ENCODE data around the gene SLC9A3.

SLC9A3 gene

DNA sequence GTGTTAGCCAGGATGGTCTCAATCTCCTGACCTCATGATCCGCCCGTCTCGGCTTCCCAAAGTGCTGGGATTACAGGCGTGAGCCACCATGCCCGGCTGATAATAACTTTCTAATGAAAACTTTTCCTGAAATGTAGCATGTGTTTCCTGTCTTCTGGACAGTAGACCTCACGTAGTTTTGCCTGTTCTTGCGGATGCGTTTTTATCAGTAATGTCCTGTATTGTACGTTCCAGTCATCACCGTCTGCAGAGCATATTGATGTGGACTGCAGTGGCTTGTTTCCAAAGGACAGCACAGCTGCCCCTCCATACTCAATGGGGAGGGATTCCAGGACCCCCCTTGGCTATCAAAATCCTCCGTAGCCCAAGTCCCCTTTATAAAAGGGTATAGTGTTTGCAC lies 68.4 kb downstream of the SLC9A3 start:
- DNase-seq: no peak

DNA sequence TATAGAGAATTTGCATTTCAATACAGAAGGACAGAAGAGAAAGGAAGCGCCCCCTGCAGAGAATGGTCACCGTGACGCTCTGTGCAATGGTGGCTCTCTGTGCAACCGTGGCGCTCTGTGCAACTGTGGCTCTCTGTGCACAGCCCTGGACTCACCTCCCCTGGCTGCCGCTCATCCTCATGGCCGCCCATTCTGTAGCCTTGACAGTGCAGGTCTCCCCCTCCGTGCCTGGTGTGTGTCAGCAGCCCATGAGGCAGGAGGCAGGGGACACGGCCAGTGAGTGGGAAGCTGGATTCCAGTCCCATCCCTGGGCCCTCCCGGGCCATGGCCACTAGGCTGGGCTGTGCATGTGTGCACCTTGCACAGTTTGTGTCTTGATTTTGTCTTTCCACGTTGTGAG lies 69.3 kb downstream of the SLC9A3 start:
- no peak for DNase-seq

DNA sequence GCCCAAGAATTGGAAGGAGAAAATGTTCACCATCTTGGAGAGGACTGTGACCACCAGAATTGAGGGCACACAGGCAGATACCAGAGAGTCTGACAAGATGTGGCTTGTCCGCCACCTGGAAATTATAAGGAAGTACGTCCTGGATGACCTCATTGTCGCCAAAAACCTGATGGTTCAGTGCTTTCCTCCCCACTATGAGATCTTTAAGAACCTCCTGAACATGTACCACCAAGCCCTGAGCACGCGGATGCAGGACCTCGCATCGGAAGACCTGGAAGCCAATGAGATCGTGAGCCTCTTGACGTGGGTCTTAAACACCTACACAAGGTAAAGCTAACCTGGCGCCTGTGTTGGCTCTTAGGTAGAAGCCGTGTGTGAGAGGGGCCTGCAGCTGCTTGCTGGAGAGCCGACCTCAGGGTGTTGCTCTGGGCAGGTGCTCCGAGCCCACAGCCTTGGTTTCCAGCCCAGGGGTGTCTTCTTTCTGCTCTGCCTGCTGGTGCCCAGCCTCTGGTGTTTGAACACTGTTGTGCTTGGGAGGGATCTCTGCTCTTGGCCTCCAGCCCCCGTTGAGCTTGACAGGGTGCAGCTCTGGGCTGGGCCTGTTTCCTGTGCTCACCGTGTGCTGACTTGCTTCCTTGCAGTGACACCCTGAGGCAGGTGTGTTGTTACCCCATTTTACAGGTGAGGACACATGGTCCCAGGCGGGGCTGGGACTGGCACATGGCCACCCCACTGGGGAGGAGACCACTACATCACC lies 70.3 kb downstream of the SLC9A3 start:
- DNase-seq: no peak

DNA sequence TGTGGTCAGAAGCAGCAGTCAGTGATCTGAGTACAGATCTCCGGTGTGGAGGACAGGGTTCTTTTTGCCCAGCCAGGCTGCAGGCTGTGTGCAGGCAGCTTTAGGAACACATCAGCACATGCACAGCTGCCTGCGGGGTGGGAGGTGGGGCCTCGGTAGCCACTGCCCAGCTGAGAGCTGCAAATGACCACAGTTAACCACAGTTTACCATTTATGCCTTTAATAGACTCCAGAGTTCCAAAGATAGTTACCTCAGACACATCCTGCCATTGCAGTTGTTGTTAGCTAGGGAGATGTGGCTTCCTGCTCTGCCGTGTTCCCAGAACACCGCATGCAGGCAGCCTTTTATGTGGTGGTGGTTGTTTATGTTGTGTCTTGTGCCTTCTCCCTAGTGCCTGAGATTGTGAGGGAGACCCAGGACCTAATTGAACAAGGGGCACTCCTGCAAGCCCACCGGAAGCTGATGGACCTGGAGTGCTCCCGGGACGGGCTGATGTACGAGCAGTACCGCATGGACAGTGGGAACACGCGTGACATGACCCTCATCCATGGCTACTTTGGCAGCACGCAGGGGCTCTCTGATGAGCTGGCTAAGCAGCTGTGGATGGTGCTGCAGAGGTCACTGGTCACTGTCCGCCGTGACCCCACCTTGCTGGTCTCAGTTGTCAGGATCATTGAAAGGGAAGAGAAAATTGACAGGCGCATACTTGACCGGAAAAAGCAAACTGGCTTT lies 71.1 kb downstream of the SLC9A3 start:
- no peak for DNase-seq

DNA sequence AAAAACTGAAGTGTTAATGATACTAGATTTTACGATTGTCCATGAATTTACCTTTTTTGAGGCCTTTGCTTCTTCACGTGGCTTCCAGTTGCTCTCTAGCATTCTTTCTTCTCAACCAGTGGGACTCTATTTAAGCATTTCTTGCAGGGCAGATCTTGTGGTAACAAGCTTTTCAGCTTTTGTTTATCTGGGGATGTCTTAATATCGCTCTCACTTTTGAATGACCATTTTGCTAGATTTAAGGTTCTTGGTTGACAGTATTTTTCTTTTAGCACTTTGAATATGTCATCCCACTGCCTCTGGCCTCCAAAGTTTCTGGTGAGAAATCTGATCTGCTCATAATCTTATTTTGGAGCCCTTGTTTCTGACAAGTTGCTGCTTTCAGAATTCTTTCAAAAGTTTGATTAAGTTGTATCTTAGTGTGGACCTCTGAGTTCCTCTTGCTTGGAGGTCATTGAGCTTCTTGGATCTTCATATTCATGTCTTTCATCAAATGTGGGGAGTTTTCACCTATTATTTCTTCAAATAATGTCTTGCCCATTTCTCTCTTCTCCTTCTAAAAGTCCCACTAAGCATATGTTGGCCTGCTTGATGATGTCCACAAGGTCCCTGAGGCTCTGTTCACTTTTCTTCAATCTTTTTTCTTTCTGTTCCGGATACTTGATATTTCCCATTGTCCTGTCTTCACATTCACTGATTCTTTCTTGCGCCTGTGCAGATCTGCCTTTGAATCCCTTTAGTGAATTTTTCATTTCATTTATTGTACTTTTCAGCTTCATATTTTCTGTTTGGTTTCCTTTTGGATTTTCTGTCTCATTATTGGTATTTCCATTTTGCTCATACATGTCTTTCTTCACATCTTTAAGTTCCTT lies 72.4 kb downstream of the SLC9A3 start:
- DNase-seq: no peak

DNA sequence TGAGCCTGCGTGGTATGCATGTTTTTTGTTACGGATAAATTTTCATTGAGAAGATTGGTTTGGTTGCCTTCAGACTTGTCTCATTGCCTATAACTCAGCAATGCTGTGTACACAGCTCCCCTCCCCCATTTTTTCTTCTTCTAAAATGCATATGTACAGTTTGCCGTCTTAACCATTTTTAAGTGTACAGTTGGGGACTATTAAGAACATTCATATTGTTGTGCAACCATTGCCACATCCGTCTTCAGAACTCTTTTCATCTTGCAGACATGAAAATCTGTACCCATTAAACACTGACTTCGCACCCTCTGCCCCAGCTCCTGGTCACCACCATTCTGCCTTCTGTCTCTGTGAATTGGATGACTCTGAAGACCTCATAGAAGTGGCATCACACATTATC lies 75.1 kb downstream of the SLC9A3 start:
- DNase-seq: no peak

DNA sequence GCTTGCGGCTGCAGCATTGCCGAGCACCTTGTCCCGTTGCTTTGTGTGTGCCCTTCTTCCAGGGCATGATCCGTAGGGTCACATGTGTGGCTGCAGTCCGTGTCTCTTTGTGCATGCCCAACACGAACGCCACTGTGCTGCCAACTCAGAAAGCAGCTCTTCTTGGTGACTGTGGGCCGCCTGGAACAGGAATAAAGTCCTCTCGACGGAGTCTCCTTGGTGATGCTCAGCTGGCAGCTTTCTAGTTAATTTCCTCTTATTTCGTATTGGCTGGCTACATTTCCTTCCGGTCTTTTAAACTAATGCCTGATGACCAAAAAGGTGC lies 75.5 kb downstream of the SLC9A3 start:
- no peak for DNase-seq

DNA sequence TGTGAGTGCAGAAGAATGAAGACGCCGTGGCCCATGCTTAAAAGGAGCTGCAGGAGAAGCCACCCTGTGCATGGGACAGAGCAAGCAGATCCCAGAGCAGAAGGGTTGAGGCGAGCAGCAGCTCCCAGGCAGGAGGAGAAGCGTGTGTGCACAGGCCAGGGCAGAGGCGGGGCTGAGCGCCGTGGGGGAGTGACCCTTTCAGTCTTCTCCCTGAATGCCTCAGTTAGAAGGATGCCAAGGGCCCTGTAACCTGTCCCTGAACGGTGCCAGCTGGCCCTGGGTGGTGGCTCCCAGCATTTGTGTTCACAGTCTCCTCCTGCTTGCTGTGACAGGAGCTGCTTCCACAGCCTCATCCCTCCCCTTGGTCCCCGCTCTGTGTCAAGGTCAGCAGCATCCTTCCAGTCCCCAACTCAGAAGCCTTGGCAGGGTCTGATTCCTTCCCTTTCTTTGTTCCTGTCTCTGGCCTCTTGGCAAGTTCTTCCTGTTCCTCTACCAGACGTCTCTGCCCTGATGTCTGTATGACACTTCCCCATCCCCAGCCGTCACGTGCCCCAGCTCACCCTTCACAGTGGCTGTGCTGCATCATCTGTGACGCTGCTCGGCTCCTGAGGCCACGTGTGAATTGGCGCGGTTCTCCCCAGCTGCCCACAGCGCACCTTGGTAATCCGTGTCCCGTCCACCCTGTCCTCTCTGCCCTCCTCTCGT lies 76.0 kb downstream of the SLC9A3 start:
- DNase-seq: no peak

DNA sequence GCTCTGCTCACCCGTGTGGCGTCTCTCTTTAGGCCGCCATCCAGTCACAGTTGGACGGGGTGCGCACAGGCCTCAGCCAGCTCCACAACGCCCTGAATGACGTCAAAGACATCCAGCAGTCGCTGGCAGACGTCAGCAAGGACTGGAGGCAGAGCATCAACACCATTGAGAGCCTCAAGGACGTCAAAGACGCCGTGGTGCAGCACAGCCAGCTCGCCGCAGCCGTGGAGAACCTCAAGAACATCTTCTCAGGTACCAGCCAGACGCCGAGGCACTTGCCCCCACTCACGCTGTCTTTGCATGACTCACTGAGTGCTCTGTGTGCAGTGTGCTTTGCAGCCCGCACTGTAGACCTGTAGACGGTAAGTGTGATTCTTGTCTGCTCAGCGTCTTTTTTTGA lies 76.7 kb downstream of the SLC9A3 start:
- DNase-seq: no peak

DNA sequence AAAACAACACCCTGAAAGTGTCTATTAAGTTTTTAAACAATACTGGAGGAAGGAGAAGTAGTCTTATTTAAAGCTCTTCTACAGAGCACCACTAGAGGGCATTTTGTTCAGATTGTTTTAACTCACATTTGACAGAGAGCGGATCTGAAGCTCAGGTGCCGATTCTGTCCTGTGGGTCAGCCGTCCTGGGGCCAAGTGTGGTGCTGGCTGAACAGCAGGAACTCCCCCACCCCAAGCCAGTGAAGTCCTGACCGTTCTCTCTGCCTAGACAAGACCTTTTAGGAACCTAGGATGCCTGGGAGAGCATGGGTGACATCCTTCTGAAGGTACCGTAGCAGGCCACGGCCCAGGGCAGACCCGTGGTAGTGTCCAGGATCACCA lies 77.4 kb downstream of the SLC9A3 start:
- DNase-seq: peak; percentile 52

DNA sequence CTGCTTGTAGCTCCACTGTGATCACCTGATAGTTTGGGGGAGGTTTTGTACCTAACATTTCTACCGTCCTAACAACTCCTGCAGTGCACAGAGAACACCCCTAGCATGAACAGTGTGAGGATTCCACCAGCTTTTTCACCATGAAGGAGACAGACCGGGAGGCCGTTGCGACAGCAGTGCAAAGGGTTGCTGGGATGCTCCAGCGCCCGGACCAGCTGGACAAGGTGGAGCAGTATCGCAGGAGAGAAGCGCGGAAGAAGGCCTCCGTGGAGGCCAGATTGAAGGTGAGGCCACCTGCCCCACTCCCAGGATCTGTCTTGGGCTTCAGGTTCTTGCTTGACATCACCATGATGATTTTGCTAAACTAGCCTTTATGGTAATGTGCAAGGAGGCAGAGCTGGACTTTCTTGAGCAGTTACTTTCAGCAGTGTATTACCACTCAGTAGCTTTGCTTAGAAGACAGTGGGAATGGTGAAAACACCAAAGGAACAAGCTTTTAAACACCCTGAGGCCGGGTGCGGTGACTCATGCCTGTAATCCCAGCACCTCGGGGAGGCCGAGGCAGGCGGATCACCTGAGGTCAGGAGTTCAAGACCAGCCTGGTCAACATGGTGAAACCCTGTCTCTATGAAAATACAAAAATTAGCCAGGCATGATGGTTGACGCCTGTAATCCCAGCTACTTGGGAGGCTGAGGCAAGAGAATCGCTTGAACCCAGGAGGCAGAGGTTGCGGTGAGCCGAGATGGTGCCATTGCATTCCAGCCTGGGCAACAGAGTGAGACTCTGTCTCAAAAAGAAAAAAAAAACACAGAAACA lies 78.0 kb downstream of the SLC9A3 start:
- DNase-seq: no peak

DNA sequence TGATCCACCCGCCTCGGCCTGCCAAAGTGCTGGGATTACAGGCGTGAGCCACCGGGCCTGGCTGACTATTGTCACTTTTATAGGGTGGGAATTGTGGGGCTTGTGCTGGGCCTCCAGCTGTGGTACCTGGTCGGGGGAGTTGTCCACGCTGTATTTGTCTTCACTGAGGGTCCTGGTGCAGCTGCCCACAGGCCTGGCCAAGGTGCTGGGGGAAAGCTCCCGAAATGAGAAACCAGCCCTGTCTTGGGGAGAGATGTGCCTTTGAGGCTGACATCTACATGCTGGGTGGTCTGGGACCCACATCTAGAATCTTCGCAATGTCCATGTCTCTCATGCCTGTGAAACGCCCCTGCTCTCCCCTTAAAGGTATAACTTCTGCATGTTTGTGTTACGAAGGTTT lies 78.7 kb downstream of the SLC9A3 start:
- no peak for DNase-seq

DNA sequence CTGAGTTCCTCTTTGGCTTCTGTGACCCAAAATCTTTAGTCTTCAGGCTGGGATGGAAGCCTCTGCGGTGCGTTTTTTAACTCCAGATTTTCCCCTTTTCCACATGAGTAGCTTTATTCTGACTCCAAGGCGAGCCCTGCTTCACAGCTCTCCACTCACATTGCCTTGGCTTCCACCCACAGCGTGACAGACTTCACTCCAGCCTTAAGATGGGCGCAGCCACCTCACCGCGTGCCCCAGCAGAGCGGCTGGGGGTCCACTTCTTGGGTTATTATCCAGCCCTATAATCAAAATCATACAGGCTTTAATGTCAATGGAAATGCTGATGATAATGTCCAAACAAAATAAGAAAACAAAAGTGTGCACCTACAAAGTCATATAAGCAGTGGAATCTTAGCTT lies 80.0 kb downstream of the SLC9A3 start:
- no peak for DNase-seq

DNA sequence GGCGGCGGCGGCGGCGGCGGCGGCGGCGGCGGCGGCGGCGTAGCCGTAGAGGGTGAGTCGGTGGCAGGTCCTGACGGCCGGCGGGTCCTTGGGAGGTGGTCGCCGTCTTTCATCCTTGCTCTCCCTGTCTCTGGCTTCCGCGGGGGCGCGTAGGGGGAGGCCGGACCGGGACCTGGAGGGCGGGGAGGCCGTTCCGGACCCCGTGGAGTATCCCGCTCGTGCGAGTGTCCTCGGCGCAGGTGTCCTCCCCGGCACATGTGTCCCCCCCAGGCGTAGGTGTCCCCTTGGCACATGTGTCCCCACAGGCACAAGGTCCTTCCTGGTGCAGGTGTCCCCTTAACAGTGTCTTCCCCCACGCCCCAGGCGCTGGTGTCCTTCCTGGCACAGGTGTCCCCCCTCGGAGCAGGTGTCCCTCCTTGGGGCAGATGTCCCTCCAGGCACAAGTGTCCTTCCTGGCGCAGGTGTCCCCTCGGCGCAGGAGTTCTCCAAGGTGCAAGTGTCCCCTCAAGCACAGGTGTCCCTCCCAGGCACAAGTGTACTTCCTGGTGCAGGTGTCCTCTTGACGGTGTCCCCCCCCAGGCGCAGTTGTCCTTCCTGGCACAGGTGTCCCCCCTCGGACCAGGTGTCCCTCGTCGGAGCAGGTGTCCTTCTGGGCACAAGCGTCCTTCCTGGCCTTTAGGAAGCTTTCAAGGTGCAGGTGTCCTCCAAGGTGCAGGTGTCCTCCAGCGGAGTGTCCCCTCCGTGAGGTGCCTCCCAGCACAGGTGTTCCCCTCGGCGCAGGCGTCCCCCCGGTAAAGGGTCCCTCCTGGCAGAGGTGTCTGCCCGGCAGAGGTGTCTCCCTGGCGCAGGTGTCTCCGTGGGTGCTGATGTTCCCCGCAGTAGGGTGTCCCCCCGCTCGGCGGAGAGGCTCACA lies 80.8 kb downstream of the SLC9A3 start:
- DNase-seq: peak; percentile 40

DNA sequence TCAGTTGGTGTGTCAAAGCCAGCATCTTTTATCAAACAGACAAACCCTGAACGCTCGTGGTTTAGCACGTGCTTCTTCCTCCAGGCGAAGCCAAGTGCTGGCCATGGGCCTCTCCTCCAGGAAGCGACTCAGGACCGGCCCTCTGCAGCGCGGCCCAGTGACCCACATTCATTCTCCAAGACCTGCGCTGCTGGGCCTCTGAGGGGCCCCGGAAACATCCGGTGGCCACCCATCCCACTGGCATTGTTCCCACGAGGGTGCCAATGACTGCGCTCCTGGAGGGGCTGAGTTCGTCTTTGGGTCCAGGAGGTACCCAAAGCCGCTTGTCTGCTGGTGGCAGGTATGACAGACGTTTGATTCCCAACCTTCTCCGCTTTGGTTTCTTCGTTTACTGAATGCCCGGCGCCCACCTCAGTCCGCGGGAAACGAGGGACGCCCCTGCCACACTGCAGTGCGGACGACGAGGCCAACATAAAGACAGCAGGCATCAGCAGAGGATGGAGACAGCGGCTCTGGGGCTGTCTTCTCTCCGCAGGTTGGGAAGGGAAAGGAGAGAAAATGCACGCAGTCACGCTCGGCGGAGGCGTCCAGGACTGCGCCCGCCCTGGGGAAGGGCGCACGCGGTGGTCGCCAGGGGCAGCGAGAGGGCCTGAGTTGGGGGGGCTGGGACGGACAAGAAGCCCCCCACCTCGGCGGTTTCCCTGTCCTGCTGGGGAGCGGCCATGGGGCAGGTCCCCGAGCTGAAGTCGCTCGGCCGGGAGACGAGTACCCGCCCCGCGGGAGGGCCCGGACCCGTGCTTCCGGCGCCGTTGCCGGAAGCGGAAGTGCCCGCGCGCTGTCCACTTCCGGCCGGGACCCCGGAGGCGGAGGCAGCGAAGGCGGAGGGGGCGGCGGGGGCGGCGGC lies 81.7 kb downstream of the SLC9A3 start, which contains the start of gene EXOC3:
Gene EXOC3, plus strand, starts transcription at position 842 of the 904 bp plus-strand sequence. CDS start 3,030 bp downstream, outside the sequence.
- peak; percentile 85 for DNase-seq

DNA sequence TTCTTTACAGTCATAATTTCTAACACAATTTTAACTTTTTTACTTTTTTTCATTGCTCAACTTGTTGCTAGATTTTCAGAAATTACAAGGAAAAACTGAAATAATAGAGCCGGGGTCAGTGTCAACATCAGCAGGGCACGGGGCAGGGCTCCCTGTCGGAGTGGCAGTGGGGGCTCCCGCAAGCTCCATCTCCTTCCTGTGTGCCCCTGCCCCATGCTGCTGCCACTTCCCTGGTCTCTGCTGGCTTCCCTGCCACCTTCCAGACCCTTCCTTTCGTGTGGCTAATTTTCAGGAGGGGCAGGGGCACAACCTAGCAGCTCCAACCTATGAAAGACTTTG lies 82.3 kb downstream of the SLC9A3 start:
- DNase-seq: no peak

DNA sequence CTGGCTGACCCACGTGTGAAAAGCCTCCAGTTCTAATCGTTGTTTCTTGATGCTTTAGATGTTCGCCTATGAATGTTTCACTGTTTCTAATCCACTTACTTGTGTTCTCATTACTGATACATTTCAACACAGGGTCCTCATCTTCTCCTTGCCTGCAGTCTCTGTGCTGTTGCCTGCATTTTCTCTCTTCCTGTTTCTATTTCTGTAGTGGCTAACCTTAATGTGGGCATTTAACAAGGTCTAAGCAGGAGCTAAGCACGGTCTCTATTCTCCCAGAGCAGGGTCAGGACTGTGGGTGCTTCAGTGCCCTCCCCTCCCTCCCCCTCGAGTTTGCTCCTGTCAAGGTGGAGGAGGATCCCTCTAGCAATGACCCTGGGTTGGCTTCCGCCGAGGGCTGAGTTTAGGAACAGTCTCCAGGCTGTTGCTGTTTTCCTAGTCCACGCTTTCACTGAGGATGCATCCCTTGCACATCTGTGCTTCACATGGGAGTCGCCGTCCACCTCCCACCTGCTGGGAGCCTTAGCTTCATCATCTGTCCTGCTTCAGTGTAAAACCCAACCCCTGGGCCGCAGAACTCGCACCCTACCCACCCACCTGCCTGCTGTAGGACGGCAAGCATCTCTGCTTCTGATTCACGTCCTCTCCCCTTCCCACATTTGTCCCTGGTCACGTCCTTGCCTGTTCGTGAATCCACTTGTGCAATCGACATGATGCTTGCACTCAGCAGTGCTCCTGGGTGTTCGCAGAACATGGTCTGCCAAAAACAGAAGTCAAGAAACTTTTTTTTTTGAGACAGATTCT lies 83.6 kb downstream of the SLC9A3 start:
- peak; percentile 14 for DNase-seq

DNA sequence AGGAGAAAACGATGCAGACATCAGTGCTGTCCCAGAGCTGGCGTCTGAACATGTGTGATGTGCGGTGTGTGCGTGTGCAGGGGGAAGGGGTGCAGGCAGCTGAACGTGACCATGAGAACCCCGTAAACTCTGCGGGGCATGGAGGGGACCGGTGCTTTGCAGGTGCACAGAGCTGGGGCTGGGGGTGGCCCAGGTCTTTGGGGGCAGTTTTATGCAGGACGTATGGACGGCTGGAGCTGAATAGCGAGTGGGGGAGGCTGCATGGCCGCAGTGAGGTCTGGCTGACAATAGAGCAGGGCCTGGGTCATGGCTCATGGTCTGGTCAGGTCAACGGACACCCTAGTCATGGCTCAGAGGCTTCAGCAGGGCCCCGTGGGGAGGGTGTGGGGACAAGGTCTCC lies 84.6 kb downstream of the SLC9A3 start:
- no peak for DNase-seq

DNA sequence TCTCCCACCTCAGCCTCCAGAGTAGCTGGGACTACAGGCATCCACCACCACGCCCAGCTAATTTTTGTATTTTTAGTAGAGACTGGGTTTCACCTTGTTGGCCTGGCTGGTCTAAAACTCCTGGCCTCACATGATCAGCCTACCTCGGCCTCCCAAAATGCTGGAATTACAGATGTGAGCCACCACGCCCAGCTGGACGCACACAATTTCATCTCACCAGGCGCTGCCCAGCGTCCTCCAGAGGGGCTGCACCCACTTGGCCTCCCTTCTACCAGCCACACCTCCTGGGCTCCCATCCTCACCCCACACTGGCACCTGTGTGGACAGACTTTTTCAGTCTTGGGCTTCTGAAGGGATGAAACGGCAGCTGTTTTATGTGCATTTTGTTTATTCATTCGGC lies 85.1 kb downstream of the SLC9A3 start:
- no peak for DNase-seq

Measured in OCI-M1 (cell line).